SU-DHL-6 (cell line): ENCODE measurements around the gene CCDC183.

Experiments used
- EZH2phosphoT487 ChIP-seq: fragments of 200-600 bp; sonication (generic), shearing (Covaris generic); conservative IDR thresholded peaks from 2 replicates; pipeline ENCODE4 v1.6.1; 2018; ENCODE audit warnings: mild to moderate bottlenecking, antibody characterized with exemption, low read length, moderate library complexity, mixed read lengths
- TF ChIP-seq, protein P1 (sequence below): fragments of 200-600 bp; sonication (generic); IDR thresholded peaks from one replicate; pipeline ENCODE4 v1.5.1; 2017; ENCODE audit warnings: antibody characterized with exemption, mild to moderate bottlenecking, low read length, moderate library complexity; ENCODE audit not compliant: insufficient read depth, poor library complexity, severe bottlenecking

GRCh38 chr9:136854842-136855460 lies 58.8 kb downstream of the CCDC183 start:
- TF ChIP-seq, protein P1, sequence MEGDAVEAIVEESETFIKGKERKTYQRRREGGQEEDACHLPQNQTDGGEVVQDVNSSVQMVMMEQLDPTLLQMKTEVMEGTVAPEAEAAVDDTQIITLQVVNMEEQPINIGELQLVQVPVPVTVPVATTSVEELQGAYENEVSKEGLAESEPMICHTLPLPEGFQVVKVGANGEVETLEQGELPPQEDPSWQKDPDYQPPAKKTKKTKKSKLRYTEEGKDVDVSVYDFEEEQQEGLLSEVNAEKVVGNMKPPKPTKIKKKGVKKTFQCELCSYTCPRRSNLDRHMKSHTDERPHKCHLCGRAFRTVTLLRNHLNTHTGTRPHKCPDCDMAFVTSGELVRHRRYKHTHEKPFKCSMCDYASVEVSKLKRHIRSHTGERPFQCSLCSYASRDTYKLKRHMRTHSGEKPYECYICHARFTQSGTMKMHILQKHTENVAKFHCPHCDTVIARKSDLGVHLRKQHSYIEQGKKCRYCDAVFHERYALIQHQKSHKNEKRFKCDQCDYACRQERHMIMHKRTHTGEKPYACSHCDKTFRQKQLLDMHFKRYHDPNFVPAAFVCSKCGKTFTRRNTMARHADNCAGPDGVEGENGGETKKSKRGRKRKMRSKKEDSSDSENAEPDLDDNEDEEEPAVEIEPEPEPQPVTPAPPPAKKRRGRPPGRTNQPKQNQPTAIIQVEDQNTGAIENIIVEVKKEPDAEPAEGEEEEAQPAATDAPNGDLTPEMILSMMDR: no peak
- no peak for TF ChIP-seq EZH2phosphoT487
